AG09309 (cell line): ENCODE results near the gene FCHSD2.

ENCODE experiments used
- DNase-seq: peaks from one replicate; pipeline ENCODE4 v3.0.0-alpha.2; 2010; ENCODE audit warnings: low read depth
- H3K4me3 ChIP-seq: 2 replicates; pipeline ENCODE4 v1.5.1; 2011; ENCODE audit warnings: mild to moderate bottlenecking, low read depth, low read length, moderate library complexity; ENCODE audit not compliant: control insufficient read depth
- TF ChIP-seq, protein P1 (sequence below): IDR thresholded peaks from 2 replicates; pipeline ENCODE4 v1.5.1; 2011; ENCODE audit warnings: mild to moderate bottlenecking, low read depth, low read length, inconsistent platforms; ENCODE audit not compliant: insufficient read depth, control insufficient read depth; ENCODE audit errors: missing control alignments

The FCHSD2 gene

DNA sequence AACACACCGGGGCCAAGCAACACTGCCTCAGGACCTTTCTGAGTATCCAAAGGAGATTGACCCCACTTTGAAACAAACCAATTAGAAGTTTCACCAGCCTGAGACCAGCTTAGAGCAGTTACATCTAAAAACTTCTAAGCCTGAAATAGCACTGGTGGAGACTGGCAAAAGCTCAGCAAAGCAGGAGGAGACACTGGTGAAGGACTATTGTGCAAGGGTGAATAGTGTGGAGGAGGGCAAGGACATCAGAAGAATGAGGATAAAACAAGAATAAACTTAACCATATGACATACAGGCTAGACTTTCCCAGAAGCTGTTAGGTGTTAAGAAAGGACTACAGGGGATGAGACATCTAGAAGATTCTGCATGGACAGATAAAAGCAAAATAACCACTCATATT is 152.4 kb downstream of the FCHSD2 start:
- no peak overlapping the region for H3K4me3 ChIP-seq

DNA sequence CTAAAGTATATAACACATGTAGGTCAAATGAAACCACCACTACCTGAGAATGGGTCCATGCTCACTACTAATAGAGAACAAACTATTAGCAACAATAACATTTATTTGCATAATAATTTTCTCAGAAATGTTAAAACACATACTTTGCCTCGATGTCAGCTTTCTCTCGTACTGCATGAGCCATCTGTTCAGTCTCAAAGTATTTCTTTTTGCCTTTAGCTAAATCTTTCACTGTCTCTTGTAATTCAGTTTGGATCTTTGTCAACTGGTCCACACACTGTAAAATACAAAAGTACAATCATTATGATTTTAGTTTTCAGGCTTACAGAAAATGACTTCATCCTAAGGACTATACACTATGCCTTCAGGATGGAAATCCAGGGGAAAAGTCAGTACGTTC is 153.3 kb downstream of the FCHSD2 start:
- TF ChIP-seq, protein P1, sequence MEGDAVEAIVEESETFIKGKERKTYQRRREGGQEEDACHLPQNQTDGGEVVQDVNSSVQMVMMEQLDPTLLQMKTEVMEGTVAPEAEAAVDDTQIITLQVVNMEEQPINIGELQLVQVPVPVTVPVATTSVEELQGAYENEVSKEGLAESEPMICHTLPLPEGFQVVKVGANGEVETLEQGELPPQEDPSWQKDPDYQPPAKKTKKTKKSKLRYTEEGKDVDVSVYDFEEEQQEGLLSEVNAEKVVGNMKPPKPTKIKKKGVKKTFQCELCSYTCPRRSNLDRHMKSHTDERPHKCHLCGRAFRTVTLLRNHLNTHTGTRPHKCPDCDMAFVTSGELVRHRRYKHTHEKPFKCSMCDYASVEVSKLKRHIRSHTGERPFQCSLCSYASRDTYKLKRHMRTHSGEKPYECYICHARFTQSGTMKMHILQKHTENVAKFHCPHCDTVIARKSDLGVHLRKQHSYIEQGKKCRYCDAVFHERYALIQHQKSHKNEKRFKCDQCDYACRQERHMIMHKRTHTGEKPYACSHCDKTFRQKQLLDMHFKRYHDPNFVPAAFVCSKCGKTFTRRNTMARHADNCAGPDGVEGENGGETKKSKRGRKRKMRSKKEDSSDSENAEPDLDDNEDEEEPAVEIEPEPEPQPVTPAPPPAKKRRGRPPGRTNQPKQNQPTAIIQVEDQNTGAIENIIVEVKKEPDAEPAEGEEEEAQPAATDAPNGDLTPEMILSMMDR = no peak
- H3K4me3 ChIP-seq = no peak overlapping the region

More for the DNA sequence above, 152.4 kb downstream of the FCHSD2 start:
- no peak for DNase-seq
- TF ChIP-seq, protein P1 = no peak

GRCh38 chr11:72985645-72986044 is 156.5 kb downstream of the FCHSD2 start:
- TF ChIP-seq, protein P1 = no peak
- DNase-seq = no peak
- no peak overlapping the region for H3K4me3 ChIP-seq

More for the DNA sequence above, 153.3 kb downstream of the FCHSD2 start:
- DNase-seq = no peak

- no peak for DNase-seq
- H3K4me3 ChIP-seq = no peak overlapping the region
- TF ChIP-seq, protein P1 = no peak
Measured at GRCh38 chr11:72984453-72985077, 157.6 kb downstream of the FCHSD2 start.

GRCh38 chr11:72983560-72983959 is 158.6 kb downstream of the FCHSD2 start:
- DNase-seq = no peak
- TF ChIP-seq, protein P1 = no peak
- no peak overlapping the region for H3K4me3 ChIP-seq

GRCh38 chr11:72981971-72982685 is 160.0 kb downstream of the FCHSD2 start:
- H3K4me3 ChIP-seq = no peak overlapping the region
- TF ChIP-seq, protein P1 = no peak
- DNase-seq = no peak
